Body of pancreas (tissue), 4 donors: ENCODE measurements around the gene EPG5. TPM values are rescaled to one million over a fixed set of nuclear protein-coding genes. Genes with fewer than 3 reads are reported as not detected.
"Not testable (repeated sequence)": the region's sequence is repeated elsewhere in the genome, so short reads cannot be mapped to it uniquely, and the experiment has no call there.

Source experiments
- ATAC-seq: fragments of 150-250 bp; one replicate; pipeline ENCODE4 v1.9.1; 2016
- DNase-seq, 4 donors: peaks; one replicate each; pipeline ENCODE4 v3.0.0-alpha.2; 2019
- H3K27ac ChIP-seq, 4 donors: fragments of 200-600 bp; sonication (generic); 1 replicate in 3 of 4; 2 replicates in 1 of 4; pipeline versions ENCODE4 v1.5.1 to v1.6.1; 2016 to 2019; ENCODE audit warnings: mild to moderate bottlenecking in 1 of 4, mixed read lengths in 1 of 4, moderate library complexity in 1 of 4
- H3K27me3 ChIP-seq, 2 donors: fragments of 200-600 bp; sonication (generic); one replicate each; pipeline ENCODE4 v1.6.0; 2016; ENCODE audit warnings: mild to moderate bottlenecking in 1 of 2
- H3K36me3 ChIP-seq, 2 donors: fragments of 200-600 bp; sonication (generic); replicated peaks in 1 of 2; 2 replicates each; pipeline ENCODE4 v1.5.1; 2016; ENCODE audit warnings: low read depth in 2 of 2; ENCODE audit not compliant: insufficient read depth in 1 of 2
- H3K4me1 ChIP-seq: fragments of 200-600 bp; sonication (generic); one replicate; pipeline ENCODE4 v1.6.0; 2016
- H3K4me3 ChIP-seq, 2 donors: fragments of 200-600 bp; sonication (generic); 1 replicate in 1 of 2; 2 replicates in 1 of 2; pipeline ENCODE4 v1.5.1; 2016 to 2019
- H3K9me3 ChIP-seq, 3 donors: fragments of 200-600 bp; sonication (generic); 1 replicate in 2 of 3; 2 replicates in 1 of 3; pipeline ENCODE4 v1.5.1; 2016
- POLR2A ChIP-seq, 3 donors: fragments of 450-650 bp; IDR thresholded peaks; one replicate each; pipeline ENCODE4 v1.6.1; 2016; ENCODE audit warnings: antibody characterized with exemption in 3 of 3, mild to moderate bottlenecking in 2 of 3
- WGBS, 2 donors: methylation state at CpG; one replicate each; pipeline ENCODE4 v1.1.5; 2017; 5-methylcytosine and 5-hydroxymethylcytosine counted together
- intact Hi-C: fragments of 100-400 bp; cut with DNase I; formaldehyde crosslinking; loops from one replicate; pipeline ENCODE4 v1.15.1; 2023
- total RNA-seq, 2 donors: library from RNA; depleted of rRNA; stranded (reverse); fragments of >200 nt; gene quantifications; one replicate each; pipeline ENCODE4 v1.1.0, GENCODE V29; 2016
- TF ChIP-seq, protein P1 (sequence below), 7 experiments: fragments of 450-650 bp in 4 of 7; fragments of 200-600 bp in 3 of 7; sonication (generic) in 3 of 7; IDR thresholded peaks; one replicate each; pipeline ENCODE4 v1.5.1; 2016 to 2019; ENCODE audit warnings: antibody characterized with exemption in 7 of 7

The EPG5 gene
- total RNA-seq, 2 donors from 2014 or later, result 13.2 to 14.5 TPM

DNA sequence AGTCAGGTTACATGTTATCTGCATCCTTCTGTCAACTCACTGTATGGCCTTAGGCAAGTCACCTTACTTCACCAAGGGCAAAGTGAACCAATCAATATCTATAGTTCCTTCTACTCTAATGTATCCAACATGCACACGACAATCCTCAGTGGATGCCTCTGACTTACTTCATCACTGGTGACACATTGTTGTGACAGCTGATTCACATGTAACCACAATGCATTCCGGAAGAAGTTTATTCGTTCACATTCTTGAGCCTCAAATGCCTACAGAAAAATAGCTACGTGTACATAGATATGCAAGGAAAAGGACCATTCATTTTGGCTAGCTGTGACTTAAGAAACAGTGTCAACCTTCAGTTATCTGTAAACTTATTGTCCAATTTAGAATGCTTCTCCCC, 26.3 kb upstream of the EPG5 start:
- WGBS, 2 donors, result 79 to 81% methylated on average over 4 of the region's 4 CpGs
- no peak for TF ChIP-seq POLR2A (IDR thresholded peaks at IDR 0.05)
- TF ChIP-seq, protein P1, sequence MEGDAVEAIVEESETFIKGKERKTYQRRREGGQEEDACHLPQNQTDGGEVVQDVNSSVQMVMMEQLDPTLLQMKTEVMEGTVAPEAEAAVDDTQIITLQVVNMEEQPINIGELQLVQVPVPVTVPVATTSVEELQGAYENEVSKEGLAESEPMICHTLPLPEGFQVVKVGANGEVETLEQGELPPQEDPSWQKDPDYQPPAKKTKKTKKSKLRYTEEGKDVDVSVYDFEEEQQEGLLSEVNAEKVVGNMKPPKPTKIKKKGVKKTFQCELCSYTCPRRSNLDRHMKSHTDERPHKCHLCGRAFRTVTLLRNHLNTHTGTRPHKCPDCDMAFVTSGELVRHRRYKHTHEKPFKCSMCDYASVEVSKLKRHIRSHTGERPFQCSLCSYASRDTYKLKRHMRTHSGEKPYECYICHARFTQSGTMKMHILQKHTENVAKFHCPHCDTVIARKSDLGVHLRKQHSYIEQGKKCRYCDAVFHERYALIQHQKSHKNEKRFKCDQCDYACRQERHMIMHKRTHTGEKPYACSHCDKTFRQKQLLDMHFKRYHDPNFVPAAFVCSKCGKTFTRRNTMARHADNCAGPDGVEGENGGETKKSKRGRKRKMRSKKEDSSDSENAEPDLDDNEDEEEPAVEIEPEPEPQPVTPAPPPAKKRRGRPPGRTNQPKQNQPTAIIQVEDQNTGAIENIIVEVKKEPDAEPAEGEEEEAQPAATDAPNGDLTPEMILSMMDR (IDR thresholded peaks at IDR 0.05), result no peak

DNA sequence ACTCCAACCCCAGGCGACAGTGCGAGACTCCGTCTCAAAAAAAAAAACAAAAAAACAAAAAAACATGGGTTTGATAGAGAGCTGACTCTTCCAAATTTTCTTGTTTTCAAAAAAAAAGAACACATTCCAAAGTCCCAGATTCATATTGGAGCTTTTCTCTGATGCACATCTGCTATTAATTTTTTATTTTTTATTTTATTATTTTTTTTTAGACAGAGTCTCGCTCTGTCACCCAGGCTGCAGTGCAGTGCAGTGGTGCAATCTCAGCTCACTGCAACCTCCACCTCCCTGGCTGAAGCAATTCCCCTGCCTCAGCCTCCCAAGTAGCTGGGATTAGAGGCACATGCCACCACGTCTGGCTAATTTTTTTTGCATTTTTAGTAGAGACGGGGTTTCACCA, 25.4 kb upstream of the EPG5 start:
- DNase-seq, result not testable (repeated sequence)

More for the DNA sequence above, 26.3 kb upstream of the EPG5 start:
- Histone ChIP-seq H3K27ac (no peak overlapping the region), H3K4me1 (no peaks in the 10 kb centered on the region), H3K4me3 (no peak overlapping the region), H3K27me3 (no peaks in the 10 kb centered on the region), H3K36me3 (no peaks in the 10 kb centered on the region), H3K9me3 (no peaks in the 10 kb centered on the region)
- DNase-seq (no peak), ATAC-seq (no peak)
- intact Hi-C loops, result no loop called here

GRCh38 chr18:45991788-45992187, 24.7 kb upstream of the EPG5 start:
- no peaks in the 10 kb centered on the region for H3K9me3 ChIP-seq
- H3K36me3 ChIP-seq, result no peaks in the 10 kb centered on the region
- WGBS, 2 donors, result 87% methylated on average over 3 of the region's 3 CpGs
- no peak overlapping the region for H3K4me3 ChIP-seq
- H3K27me3 ChIP-seq, result no peaks in the 10 kb centered on the region
- H3K4me1 ChIP-seq, result no peaks in the 10 kb centered on the region
- DNase-seq, result no peak
- no peak for ATAC-seq
- TF ChIP-seq, protein P1 (IDR thresholded peaks at IDR 0.05), result no peak
- no peak for TF ChIP-seq POLR2A (IDR thresholded peaks at IDR 0.05)
- H3K27ac ChIP-seq, result no peak overlapping the region
- intact Hi-C loops, result no loop called here

More for the DNA sequence above, 25.4 kb upstream of the EPG5 start:
- H3K9me3 ChIP-seq, H3K27ac ChIP-seq, H3K27me3 ChIP-seq, ATAC-seq, H3K36me3 ChIP-seq, intact Hi-C loops, H3K4me1 ChIP-seq, H3K4me3 ChIP-seq: not testable (repeated sequence)
- 83 to 93% methylated on average over 6 of the region's 6 CpGs for WGBS, 2 donors

- Histone ChIP-seq H3K9me3 (no peaks in the 10 kb centered on the region), H3K27ac (no peak overlapping the region), H3K36me3 (no peaks in the 10 kb centered on the region), H3K27me3 (no peaks in the 10 kb centered on the region), H3K4me1 (no peaks in the 10 kb centered on the region), H3K4me3 (no peak overlapping the region)
- DNase-seq (no peak), ATAC-seq (no peak)
- TF ChIP-seq, protein P1 (IDR thresholded peaks at IDR 0.05), result no peak
- no peak for TF ChIP-seq POLR2A (IDR thresholded peaks at IDR 0.05)
- WGBS, 2 donors, result 72 to 81% methylated on average over 4 of the region's 4 CpGs
- intact Hi-C loops, result loop anchor here (10.0 kb wide), 1 partner anchor 80 kb away; no protein-coding TSS in a partner anchor
These were observed 17.6 kb upstream of the EPG5 start for GRCh38 chr18:45984546-45985235.

DNA sequence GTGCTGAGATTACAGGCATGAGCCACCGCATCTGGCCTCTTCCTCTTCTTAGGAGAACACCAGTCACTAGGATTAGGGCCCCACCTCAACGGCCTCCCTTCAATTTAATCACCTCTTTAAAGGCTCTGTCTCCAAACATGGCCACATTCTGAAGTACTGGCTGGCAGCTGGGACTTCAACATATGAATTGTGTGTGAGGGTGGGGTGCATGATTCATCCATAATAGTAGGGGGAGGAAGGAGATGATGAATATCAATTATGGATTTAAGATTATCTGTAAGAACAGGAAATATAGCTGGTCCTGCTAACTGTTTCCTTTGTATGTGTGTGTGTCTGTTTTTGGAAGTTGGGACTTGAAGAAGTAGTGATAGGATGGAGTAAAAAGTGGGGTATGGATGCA, 14.7 kb upstream of the EPG5 start:
- WGBS, 2 donors, result 55 to 85% methylated on average over 2 of the region's 2 CpGs
- TF ChIP-seq, protein P1 (IDR thresholded peaks at IDR 0.05), result no peak
- H3K36me3 ChIP-seq, result no peaks in the 10 kb centered on the region
- no peaks in the 10 kb centered on the region for H3K9me3 ChIP-seq
- DNase-seq, result no peak
- H3K4me1 ChIP-seq, result peaks cover 14% of the 10 kb centered on the region
- no peaks in the 10 kb centered on the region for H3K27me3 ChIP-seq
- H3K4me3 ChIP-seq, result no peak overlapping the region
- no peak for ATAC-seq
- H3K27ac ChIP-seq, result no peak overlapping the region
- intact Hi-C loops, result loop anchor here (10.0 kb wide), 1 partner anchor 83 kb away; no protein-coding TSS in a partner anchor
